ENCODE measurements around the gene KRTAP13-1. TPM values are rescaled to one million over a fixed set of nuclear protein-coding genes. Genes with fewer than 3 reads are reported as not detected.
A peak's percentile ranks its signal among the peaks of the same experiment; 100 is the strongest.

The KRTAP13-1 gene
- total and polyA plus RNA-seq, 2 experiments from 2014 or later, result not detected

DNA sequence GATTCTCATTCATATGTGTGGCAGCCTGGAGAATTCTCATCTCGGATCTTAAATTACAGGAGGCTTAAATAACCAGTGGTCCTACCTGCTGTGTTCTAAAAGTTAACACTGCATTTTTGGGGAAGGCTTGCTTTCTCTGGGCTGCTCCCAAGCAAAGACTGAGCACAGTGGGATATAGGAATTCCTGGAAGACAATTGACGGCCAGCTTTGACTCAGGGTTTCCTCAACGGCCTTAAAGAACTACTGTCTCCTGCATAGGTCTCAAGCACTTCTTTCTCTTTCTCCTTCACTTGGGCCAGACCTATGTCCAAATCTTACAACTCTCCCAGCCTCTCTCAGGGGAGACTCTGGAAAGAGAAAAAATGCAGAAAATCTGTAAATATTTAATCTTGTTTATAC, 30.9 kb downstream of the KRTAP13-1 start:
- Histone ChIP-seq H2AFZ (no peak overlapping the region), H3K4me1 (ENCODE audit: insufficient read depth) (no peaks in the 10 kb centered on the region), H3K27me3 (no peaks in the 10 kb centered on the region), H4K20me1 (ENCODE audit: insufficient read depth, poor library complexity, severe bottlenecking) (no peaks in the 10 kb centered on the region), H3K36me3 (replicated peaks; ENCODE audit: insufficient read depth, low read depth) (no peaks in the 10 kb centered on the region), H3K4me2 (no peak overlapping the region), H3K27ac (no peak overlapping the region), H3K9me2 (replicated peaks; ENCODE audit: insufficient read depth) (no peaks in the 10 kb centered on the region), H3K4me3 (no peak overlapping the region), H3K79me2 (no peaks in the 10 kb centered on the region), H3K9me3 (ENCODE audit: low read depth) (no peaks in the 10 kb centered on the region)
- 50% methylated on average over 3 of the region's 3 CpGs for WGBS (ENCODE audit: low lambda C conversion rate, missing lambda C conversion rate)
- TF ChIP-seq, protein P1, sequence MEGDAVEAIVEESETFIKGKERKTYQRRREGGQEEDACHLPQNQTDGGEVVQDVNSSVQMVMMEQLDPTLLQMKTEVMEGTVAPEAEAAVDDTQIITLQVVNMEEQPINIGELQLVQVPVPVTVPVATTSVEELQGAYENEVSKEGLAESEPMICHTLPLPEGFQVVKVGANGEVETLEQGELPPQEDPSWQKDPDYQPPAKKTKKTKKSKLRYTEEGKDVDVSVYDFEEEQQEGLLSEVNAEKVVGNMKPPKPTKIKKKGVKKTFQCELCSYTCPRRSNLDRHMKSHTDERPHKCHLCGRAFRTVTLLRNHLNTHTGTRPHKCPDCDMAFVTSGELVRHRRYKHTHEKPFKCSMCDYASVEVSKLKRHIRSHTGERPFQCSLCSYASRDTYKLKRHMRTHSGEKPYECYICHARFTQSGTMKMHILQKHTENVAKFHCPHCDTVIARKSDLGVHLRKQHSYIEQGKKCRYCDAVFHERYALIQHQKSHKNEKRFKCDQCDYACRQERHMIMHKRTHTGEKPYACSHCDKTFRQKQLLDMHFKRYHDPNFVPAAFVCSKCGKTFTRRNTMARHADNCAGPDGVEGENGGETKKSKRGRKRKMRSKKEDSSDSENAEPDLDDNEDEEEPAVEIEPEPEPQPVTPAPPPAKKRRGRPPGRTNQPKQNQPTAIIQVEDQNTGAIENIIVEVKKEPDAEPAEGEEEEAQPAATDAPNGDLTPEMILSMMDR (IDR thresholded peaks at IDR 0.05; ENCODE audit: poor library complexity), result no peak
- TF ChIP-seq EZH2phosphoT487 (IDR thresholded peaks at IDR 0.05; ENCODE audit: low read depth, severe bottlenecking, unreplicated experiment) (no peak), EZH2 (IDR thresholded peaks at IDR 0.05; ENCODE audit: borderline replicate concordance) (no peak)
- DNase-seq (ENCODE audit: low spot score), result no peak

DNA sequence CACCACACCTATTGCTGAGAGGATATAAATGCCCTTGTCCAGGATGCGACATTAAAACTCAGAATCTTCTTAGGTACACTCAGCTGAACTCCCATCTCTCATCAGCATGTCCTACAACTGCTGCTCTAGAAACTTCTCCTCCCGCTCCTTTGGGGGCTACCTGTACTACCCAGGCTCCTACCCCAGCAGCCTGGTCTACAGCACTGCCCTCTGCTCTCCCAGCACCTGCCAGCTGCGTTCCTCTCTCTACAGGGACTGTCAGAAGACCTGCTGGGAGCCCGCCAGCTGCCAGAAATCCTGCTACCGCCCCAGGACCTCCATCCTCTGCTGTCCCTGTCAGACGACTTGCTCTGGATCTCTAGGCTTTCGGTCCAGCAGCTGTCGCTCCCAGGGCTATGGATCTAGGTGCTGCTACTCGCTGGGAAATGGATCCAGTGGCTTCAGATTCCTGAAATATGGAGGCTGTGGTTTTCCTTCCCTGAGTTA, 34.4 kb downstream of the KRTAP13-1 start, which contains the start of gene KRTAP13-4:
Gene KRTAP13-4 (plus strand): TSS at position 51 of the 486 bp plus-strand sequence. CDS start 56 bp downstream, at position 107.
- Histone ChIP-seq H3K36me3 (replicated peaks; ENCODE audit: insufficient read depth, low read depth) (no peaks in the 10 kb centered on the region), H3K79me2 (no peaks in the 10 kb centered on the region), H3K4me3 (no peak within 1 kb of the TSS), H3K9me2 (replicated peaks; ENCODE audit: insufficient read depth) (no peaks in the 10 kb centered on the region), H3K9me3 (ENCODE audit: low read depth) (no peaks in the 10 kb centered on the region), H3K27me3 (no peaks in the 10 kb centered on the region), H3K4me1 (ENCODE audit: insufficient read depth) (no peaks in the 10 kb centered on the region), H3K27ac (no peak within 1 kb of the TSS), H2AFZ (no peak within 1 kb of the TSS), H4K20me1 (ENCODE audit: insufficient read depth, poor library complexity, severe bottlenecking) (no peaks in the 10 kb centered on the region), H3K4me2 (no peak within 1 kb of the TSS)
- TF ChIP-seq EZH2phosphoT487 (IDR thresholded peaks at IDR 0.05; ENCODE audit: low read depth, severe bottlenecking, unreplicated experiment), result no peak
- TF ChIP-seq, protein P1 (IDR thresholded peaks at IDR 0.05; ENCODE audit: poor library complexity), result no peak
- no peak for TF ChIP-seq EZH2 (IDR thresholded peaks at IDR 0.05; ENCODE audit: borderline replicate concordance)
- WGBS (ENCODE audit: low lambda C conversion rate, missing lambda C conversion rate), result 82% methylated on average over 9 of the region's 9 CpGs
- no peak for DNase-seq (ENCODE audit: low spot score)

DNA sequence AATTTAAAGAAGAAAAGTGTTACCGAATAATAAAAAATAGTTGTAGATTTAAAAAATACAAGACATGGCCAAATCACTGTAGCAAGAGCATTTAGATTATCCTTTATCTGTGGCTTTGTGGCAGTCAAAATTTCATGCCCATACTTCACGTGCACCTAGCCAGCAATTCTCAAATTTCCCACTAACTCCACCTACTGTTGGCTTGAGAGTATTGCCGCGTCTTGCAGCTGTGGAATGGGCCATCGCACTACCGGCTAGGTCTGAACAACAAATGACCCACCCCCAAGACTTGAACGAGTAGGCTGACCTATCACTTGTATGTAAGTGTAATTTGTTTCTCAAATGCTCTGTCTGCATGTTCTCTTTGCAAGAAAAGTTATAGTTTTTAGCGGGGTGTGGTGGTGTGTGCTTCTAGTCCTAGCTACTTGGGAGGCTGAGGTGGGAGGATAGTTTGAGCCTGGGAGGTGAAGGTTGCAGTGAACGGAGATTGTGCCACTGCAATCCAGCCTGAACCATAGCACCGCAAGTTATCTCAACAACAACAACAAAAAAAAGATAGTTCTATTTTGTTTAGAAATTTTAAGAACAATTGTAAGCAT, 38.3 kb downstream of the KRTAP13-1 start:
- Histone ChIP-seq H3K9me3 (ENCODE audit: low read depth) (no peaks in the 10 kb centered on the region), H3K9me2 (replicated peaks; ENCODE audit: insufficient read depth) (no peaks in the 10 kb centered on the region), H3K79me2 (no peaks in the 10 kb centered on the region), H4K20me1 (ENCODE audit: insufficient read depth, poor library complexity, severe bottlenecking) (no peaks in the 10 kb centered on the region), H3K4me3 (no peak overlapping the region), H2AFZ (no peak overlapping the region), H3K4me2 (no peak overlapping the region), H3K27me3 (no peaks in the 10 kb centered on the region), H3K36me3 (replicated peaks; ENCODE audit: insufficient read depth, low read depth) (no peaks in the 10 kb centered on the region), H3K4me1 (ENCODE audit: insufficient read depth) (no peaks in the 10 kb centered on the region), H3K27ac (no peak overlapping the region)
- WGBS (ENCODE audit: low lambda C conversion rate, missing lambda C conversion rate), result 30% methylated on average over 10 of the region's 10 CpGs
- TF ChIP-seq EZH2phosphoT487 (IDR thresholded peaks at IDR 0.05; ENCODE audit: low read depth, severe bottlenecking, unreplicated experiment), result no peak
- TF ChIP-seq, protein P1 (IDR thresholded peaks at IDR 0.05; ENCODE audit: poor library complexity), result peak; percentile 53
- no peak for TF ChIP-seq EZH2 (IDR thresholded peaks at IDR 0.05; ENCODE audit: borderline replicate concordance)
- peak; percentile 48 for DNase-seq (ENCODE audit: low spot score)

All from hepatocyte (in vitro differentiated cells).